ENCODE measurements around the gene S100A12.
"Not testable (repeated sequence)": the region's sequence is repeated elsewhere in the genome, so short reads cannot be mapped to it uniquely, and the experiment has no call there.

S100A12 gene

GRCh38 chr1:153375511-153375910 is at the start of gene S100A12:
S100A12 (minus strand) TSS chr1:153375621; CDS start chr1:153374592, 1,029 bp downstream.
- DNase-seq: no peak

- no peak for DNase-seq
Measured at GRCh38 chr1:153422450-153423068, 47.1 kb upstream of the S100A12 start.

- DNase-seq: no peak
Measured at GRCh38 chr1:153420306-153420705, 44.9 kb upstream of the S100A12 start.

DNA sequence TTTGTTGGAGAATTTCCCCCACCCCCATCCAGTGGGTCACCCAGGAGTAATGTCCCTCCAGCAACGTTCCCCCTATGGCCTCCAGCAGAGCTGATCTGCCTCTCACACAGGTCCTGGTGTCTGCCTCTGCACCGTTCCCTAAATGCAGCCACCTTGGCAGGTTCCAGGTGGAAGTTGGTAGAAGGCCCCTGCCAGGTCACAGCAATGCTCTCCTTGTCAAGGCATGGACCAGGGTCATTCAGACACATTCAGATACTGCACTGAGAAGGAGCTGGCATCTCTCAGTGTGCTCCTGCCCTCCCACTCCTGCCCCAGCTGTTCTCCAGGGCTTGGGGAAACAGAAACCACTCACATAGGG is 44.0 kb upstream of the S100A12 start:
- not testable (repeated sequence) for DNase-seq

GRCh38 chr1:153418758-153419435 is 43.5 kb upstream of the S100A12 start:
- DNase-seq: not testable (repeated sequence)

DNA sequence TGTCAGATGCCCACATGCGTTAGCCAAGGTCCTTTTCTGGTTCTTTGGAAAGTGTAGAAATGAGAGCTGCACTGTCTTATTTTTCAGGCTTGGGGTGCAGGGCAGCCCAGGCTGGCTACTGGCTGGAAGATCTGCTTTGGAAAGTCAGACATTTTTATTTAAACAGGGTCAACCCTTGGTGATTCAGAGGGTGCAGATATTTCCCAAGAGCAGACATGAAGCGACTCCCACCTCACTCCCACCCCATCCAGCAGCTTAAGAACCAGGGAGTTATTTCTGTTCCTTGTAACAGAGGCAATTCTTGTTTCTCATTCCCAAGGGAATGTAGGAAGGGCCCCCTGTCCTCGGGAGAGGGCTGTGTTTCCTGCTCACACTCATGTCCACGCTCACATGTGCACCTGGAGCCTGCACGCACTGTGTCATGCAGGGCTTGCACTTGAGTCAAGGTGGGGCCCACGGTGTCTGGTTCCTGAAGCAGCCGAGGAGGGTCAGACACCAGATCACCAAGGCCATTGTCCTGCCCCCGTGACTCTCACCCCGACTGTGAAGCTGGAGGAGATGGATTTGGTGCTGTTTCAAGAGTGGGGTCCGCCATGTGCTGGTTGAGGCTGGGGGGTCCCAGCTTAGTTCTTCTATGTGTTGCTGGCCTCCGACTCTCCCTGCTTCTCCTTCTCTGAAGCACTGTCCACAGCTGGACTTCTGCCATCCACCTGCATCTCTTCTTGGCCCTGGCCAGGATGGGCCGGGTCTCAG is 41.9 kb upstream of the S100A12 start:
- no peak for DNase-seq

DNA sequence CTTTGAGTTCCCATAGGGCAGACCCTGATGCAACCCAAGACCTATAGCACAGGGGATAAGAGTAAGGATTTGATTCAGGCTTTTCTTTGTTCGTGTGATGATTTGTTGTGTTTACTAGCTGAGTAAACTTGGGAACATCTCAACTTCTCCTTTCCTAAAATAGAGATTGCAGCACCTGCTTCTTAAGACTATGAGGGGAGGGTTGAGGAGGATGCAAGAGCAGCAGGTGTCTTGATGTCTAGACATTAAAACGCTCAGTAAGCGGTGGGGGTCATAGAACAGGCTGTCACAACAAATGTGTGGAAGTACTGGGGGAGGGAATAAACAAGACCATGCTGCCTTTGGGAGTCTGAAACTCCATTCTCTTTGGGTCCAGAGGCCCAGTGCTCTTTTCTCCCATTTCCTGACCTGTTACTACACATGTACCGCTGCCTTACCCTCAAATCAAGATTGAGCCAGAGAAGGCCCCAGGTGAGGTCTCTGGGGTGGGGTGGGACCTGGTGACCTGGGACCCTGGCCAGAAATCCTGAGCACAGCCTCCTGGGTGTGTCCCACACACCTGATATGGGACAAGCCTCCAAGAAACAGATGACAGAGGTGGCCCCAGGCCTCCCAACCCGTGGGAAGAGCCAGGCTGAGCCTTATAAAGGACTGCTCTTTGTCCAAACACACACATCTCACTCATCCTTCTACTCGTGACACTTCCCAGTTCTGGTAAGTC is 40.6 kb upstream of the S100A12 start, which contains the start of gene S100A7A:
Gene S100A7A (plus strand): TSS at position 671 of the 721 bp plus-strand sequence. CDS start 1,563 bp downstream, outside the sequence.
- DNase-seq: no peak

DNA sequence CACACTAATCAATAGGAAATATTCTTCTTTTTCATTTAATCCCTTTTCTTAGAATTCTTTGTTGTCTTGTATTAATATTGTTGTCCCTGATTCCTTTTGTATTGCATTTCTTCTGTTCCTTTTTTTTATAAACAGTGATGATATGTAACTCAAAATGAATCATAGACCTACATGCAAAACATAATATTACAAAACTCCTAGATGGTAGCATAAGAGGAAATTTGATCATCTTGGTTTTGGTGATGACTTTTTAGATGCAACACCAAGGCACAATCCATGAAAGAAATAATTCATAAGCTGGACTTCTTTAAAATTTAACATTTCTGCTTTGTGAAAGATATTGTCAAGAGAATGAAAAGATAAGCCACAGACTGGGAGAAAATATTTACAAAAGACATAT is 38.5 kb upstream of the S100A12 start:
- not testable (repeated sequence) for DNase-seq

DNA sequence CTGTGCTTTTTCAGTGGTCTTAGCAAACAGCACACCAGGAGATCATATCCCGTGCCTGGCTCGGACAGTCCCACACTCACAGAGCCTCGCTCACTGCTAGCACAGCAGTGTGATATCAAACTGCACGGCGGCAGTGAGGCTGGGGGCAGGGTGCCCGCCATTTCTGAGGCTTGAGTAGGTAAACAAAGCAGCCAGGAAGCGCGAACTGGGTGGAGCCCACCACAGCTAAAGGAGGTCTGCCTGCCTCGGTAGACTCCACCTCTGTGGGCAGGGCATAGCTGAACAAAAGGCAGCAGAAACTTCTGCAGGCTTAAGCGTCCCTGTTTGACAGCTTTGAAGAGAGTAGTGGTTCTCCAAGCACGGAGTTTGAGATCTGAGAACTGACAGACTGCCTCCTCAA is 31.9 kb upstream of the S100A12 start:
- DNase-seq: not testable (repeated sequence)

GRCh38 chr1:153405825-153406599 is 30.6 kb upstream of the S100A12 start:
- not testable (repeated sequence) for DNase-seq

DNA sequence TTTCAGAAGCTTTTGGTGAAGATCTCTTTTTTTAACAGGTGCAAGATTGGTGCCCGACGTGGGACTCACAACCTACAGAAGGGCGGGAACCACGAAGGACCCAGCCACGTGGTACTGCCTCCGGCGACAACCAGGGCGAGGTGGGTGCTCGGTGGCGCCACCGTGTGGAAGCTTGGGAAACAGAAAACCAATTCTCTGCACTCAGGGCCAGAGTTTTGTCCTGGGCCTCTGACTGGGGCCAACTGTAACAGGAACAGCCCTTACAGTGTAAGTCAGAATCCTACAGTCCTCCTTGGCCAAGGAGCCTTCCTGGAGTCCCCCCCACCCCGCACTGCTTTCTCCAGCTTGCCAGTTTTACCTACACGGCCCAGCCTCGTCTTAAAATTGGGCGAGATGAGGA is 29.3 kb upstream of the S100A12 start:
- DNase-seq: no peak

DNA sequence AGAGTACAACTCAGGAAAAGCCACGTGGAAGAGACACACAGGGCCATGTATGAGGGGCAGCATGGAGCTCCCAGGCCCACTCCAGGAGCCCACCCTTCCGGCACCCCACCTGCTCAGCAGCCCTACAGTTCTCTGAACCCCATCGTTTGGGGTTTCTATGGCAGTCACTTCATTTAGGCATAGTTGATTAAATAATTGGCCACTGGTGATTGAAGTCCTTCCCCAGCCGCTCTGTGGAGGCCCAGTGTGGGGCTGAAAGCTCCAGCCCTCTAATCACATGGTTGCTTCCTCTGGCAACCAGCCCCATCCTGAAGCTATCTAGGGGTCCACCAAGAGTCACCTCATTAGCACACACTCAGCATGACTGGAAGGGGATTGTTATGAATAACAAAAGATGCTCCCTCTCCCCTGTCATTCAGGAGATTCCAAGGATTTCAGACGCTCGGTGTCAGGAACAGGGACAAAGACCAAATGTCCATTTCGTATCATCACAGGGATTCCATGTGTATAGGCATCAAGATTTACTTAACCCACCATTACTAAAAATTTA is 28.7 kb upstream of the S100A12 start:
- DNase-seq: no peak

DNA sequence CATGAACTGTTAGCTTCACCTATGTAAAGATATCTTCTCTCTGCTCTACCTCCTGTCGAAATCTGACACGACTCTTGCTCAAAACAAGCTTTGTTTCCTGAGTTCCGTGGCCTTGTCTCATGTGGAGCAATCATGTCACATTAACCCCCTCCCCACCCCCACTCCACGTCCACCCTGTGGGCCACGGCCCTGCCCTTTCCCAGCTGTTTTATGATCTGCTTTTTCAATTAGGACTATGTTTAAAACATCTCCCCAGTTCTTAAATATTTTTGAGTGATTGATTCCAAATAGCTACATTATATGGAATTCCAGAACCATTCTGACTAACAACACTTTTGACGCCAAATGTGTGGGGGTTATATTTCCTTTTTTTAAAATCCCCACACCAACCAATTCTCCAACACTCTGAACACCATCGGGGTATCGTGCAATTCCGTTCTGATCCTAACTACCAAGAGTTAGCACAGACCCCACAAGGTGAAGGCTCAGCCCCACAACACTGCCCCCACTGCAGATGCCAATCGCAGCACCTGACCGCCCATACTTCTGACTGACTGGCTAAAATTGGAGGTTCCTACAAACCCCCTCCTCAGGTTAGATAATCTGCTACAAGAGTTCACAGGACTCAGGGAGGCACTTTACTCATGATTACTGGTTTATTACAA is 28.1 kb upstream of the S100A12 start:
- DNase-seq: no peak

DNA sequence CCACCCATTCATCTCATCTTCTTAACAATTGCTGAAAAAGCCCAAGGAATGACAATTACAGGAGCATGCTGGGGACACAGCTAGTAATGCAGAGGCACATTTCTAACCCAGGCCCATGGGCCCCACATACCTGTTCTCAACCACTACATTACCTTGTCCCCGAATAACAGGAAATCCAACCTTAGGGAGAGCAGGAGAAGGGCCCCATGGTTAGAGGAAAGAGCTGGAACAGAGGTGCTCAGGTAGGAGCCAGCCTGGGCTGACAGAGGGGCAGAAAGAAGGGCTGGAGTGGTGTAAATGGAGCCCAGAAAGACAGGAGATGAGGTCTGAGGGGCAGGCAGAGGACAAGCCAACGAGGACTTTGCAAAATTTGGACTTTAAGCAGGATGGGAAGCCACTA is 26.8 kb upstream of the S100A12 start:
- DNase-seq: no peak

- DNase-seq: no peak
Measured at GRCh38 chr1:153401461-153401860, 26.0 kb upstream of the S100A12 start.

- peak; percentile 6 for DNase-seq
Measured at GRCh38 chr1:153400244-153400643, 24.8 kb upstream of the S100A12 start.

GRCh38 chr1:153399401-153400055 is 24.1 kb upstream of the S100A12 start:
- no peak for DNase-seq

GRCh38 chr1:153397924-153398651 is 22.7 kb upstream of the S100A12 start:
- no peak for DNase-seq

DNA sequence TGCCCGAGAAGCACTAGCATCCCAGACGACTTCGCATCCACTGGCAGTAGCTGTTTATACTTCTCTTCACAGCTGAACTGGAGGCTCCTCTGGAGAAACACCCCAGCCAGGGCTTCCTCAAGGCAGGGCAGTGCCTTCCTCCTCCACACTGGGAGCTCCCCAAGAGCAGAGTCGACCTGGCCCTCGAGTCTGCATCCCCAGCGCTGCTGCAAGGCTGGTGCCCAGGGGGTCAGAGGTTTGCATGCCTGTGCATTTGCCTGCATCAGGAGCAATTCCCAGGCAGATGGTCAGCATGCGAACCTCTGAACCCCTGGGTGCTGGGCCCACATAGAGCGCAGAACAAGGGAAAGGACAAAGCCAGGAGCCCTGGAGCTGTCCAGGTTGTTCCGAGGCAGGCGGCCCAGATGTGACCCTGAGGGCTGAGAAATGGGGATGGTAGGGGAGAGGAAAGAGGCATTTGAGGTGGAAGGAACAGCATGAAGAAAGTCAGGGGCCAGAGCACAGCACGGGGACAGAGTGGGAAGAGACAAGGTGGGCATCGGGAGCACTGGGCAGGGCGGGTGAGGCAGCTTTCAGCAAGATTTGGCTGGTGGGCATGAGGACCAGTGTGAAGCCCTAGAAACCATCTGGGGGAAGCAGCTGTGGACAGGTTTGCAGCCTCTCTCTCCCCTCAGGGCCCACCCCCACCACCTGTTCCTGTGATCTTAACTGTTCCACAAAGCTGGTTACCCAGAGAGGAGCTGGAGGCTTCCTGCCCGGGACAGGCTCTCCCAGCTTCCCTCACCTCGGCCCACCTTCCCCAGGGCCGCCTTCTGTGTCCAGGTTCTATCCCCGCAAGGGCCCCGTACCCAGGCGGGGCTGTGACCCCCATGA is 21.9 kb upstream of the S100A12 start:
- DNase-seq: no peak
